Muscle of arm (tissue), 12 donors: ENCODE data around the gene PEX11G. TPM values are rescaled to one million over a fixed set of nuclear protein-coding genes. Genes with fewer than 3 reads are reported as not detected.
"Not testable (repeated sequence)": the region's sequence is repeated elsewhere in the genome, so short reads cannot be mapped to it uniquely, and the experiment has no call there.

ENCODE experiments used
- DNase-seq: peaks from one replicate; pipeline ENCODE4 v3.0.0-alpha.2; 2013
- polyA plus RNA-seq, 12 donors: library from polyadenylated mRNA; unstranded; fragments of 120-200 nt; gene quantifications; one replicate each; pipeline ENCODE4 v1.2.1, GENCODE V29; 2013; ENCODE audit not compliant: insufficient read length in 12 of 12

Gene PEX11G
- polyA plus RNA-seq, 12 donors, result 1.9 to 3.1 (median 2.3) TPM; not detected in 2

DNA sequence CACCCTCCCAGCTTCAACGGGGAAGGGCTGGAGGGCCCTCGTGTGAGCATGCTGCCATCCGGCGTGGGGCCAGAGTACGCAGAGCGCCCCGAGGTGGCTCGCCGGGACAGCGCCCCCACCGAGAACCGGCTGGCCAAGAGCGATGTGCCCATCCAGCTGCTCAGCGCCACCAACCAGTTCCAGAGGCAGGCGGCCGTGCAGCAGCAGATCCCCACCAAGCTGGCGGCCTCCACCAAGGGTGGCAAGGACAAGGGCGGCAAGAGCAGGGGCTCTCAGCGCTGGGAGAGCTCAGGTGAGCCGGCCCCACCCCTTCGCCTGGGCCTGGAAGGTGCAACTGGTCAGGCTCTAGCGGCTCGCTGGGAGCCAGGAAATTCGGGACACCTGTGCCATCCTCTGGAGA lies 20.0 kb downstream of the PEX11G start:
- DNase-seq, result no peak

DNA sequence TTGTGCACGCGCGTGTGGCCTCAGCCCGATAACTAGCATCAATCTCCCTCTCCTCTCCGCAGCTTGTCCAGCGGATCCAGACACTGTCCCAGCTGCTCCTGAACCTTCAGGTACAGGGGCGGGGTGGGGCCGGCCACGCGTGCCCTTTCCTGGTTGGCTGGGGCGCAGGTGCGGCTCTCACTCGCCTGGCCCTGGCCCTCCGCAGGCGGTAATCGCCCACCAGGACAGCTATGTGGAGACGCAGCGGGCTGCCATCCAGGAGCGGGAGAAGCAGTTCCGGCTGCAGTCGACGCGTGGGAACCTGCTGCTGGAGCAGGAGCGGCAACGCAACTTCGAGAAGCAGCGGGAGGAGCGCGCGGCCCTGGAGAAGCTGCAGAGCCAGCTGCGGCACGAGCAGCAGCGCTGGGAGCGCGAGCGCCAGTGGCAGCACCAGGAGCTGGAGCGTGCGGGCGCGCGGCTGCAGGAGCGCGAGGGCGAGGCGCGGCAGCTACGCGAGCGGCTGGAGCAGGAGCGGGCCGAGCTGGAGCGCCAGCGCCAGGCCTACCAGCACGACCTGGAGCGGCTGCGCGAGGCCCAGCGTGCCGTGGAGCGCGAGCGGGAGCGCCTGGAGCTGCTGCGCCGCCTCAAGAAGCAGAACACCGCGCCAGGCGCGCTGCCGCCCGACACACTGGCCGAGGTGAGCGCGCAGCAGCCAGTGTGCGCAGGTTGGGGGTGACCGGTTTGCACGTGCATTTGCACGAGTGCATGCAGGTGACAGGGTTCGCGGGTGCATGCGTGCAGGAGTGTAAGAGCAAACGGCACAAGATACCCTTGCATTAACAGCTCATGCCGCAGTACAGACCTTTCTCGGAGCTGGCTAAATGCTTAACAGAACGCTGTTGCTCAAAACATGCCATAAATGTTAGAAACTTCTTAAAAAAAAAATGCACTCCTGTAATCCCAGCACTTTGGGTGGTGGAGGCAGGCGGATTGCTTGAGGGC lies 21.5 kb downstream of the PEX11G start:
- no peak for DNase-seq

DNA sequence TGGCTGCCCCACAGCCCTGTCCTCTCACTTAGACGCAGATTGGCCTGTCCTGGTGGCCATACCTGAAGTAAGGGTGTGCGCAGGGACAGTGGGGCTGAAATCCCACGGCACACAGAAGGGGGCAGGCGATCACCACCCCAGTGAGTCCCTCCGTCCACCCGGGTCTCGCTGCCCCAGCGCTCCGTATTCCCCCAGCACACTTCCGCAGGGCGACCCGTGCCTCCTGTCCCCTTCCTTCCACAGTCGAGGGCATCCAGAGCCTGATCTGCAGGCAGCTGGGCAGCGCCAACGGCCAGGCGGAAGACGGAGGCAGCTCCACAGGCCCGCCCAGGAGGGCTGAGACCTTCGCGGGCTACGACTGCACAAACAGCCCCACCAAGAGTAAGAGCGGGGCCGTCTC lies 25.3 kb downstream of the PEX11G start:
- DNase-seq, result no peak

DNA sequence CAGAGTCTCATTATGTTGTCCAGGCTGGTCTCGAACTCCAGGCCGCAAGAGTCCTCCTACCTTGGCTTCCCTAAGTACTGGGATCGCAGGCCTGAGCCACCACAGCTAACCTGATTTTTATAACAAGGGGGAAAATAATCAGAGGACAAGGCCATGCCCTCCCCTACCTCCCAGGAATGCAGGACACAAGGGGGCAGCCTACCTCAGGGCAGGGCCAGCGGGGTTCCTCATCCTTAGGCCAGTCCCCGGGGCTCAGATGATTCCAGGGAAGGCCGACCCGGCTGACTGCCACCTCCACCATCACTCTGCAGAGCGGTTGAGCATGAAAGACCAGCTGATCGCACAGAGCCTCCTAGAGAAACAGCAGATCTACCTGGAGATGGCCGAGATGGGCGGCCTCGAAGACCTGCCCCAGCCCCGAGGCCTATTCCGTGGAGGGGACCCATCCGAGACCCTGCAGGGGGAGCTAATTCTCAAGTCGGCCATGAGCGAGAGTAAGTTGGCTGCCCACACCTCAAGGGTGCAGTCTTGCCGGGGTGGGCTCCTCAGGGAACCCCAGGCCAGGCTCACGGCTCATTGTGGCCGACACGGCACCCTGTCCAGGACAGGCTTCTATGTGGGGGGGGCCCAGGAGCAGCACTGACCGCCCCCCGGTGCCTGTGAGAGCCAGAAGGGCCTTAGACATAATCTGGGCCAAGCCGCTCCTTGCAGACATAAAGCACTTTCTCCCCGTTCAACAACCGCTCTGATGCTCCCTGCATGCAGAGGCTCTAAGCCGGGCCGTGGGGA lies 26.8 kb downstream of the PEX11G start:
- no peak for DNase-seq

DNA sequence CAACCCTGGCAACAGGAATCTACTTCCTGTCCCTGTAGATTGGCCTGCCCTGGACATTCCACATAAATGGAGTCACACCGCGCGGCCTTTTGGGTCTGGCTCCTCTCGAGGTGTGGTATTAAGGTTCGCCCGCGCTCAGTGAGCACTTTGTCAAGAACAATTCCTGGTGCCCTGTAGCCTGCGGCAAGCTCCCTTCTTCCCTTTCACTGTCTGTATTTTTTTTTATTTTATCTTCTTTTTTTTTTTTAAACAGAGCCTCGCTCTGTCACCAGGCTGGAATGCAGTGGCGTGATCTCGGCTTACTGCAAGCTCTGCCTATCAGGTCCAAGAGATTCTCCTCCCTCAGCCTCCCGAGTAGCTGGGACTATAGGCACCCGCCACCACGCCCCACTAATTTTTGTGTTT lies 28.3 kb downstream of the PEX11G start:
- no peak for DNase-seq

GRCh38 chr19:7459773-7460172 lies 29.1 kb downstream of the PEX11G start:
- DNase-seq, result no peak

GRCh38 chr19:7458675-7459074 lies 30.2 kb downstream of the PEX11G start:
- DNase-seq, result no peak

- DNase-seq, result no peak
These were observed 31.8 kb downstream of the PEX11G start for GRCh38 chr19:7456964-7457541.

DNA sequence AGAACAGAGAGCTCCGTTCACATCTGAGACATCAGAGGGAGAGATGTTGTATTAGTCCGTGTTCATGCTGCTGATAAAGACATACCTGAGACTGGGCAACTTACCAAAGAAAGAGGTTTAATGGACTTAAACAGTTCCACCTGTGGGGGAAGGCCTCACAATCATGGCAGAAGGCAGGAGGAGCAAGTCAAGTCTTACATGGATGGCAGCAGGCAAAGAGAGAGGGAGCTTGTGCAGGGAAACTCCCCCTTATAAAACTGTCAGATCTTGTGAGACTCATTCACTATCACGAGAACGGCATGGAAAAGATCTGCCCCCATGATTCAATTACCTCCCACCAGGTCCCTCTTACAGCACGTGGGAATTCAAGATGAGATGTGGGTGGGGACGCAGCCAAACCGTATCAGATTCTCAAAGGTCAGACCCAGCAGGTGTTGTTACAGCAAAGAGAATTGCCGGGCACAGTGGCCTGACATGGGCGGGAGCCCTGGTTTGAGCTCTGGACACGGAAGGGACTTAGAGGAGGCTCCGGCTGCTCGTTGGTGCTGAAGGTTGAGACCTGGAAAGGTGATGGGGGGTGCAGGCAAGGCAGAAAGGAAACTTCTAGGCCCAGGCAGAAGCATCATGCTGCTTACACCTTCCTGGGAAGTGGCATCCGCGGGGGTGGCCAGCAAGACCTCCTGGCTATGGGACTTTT lies 33.1 kb downstream of the PEX11G start:
- DNase-seq, result no peak

DNA sequence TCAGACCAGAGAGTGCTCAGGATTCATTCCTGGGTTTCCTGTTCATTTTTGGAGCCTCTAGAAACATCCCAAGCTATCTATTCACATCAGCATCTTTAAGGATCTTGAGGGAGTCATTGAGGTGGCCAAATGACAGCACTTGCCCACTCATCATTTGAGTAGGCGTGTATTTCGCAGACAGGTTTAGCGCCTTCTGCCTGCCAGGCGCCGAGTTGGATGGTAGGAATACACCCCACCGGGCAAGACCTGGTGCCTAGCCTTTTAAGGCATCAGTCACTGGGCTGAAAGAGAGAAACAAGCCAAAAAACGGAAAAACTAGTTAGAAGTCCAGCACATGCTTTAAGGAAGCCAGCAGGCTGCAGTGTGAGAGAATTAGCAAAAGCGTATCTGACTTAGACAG lies 33.8 kb downstream of the PEX11G start:
- no peak for DNase-seq

DNA sequence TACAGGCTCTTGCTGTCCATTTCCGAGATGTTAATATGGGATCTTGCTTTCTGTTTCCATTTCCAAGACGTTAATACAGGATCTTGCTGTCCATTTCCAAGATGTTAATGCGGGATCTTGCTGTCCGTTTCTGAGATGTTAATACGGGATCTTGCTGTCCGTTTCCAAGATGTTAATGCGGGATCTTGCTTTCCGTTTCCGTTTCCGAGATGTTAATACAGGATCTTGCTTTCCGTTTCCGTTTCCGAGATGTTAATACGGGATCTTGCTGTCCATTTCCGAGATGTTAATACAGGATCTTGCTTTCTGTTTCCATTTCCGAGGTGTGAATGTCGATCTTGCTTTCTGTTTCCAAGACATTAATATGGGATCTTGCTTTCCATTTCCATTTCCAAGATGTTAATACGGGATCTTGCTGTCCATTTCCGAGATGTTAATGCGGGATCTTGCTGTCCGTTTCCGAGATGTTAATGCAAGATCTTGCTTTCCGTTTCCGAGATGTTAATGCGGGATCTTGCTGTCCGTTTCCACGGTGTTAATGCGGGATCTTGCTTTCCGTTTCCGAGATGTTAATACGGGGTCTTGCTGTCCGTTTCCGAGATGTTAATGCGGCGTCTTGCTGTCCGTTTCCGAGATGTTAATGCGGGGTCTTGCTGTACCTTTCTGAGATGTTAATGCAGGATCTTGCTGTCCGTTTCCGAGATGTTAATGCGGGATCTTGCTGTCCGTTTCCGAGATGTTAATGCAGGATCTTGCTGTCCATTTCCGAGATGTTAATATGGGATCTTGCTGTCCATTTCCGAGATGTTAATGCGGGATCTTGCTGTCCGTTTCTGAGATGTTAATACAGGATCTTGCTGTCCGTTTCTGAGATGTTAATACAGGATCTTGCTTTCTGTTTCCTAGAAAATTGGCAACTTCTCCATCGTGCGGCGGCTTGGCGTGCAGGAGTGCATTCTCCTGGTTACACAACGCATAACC lies 38.3 kb downstream of the PEX11G start:
- DNase-seq, result peak; percentile 32

DNA sequence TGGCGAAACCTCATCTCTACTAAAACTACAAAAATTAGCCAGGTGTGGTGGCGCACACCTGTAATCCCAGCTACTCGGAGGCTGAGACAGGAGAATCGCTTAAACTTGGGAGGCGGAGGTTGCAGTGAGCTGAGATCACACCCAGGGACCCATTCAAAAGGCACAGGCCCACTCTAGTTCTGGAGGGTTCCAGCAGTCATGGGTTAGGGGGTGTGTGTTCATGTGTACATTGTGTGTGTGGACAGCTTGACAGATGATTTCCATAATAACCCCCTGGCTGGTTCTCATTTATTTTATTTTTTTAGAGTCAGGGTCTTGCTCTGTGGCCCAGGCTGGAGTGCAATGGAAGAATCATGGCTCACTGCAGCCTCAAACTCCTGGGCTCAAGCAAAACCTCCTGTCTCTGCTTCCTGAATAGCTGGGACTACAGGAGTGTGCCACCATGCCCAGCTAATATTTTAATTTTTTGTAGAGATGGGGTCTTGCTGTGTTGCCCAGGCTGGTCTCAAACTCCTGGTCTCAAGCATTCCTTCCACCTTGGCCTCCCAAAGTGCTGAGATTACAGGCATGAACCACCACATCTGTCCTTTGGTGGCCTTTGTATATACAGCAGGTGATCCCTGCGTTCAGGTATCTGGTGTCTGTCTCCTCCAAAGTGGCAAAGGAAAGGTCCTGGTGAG lies 39.3 kb downstream of the PEX11G start:
- DNase-seq, result not testable (repeated sequence)

DNA sequence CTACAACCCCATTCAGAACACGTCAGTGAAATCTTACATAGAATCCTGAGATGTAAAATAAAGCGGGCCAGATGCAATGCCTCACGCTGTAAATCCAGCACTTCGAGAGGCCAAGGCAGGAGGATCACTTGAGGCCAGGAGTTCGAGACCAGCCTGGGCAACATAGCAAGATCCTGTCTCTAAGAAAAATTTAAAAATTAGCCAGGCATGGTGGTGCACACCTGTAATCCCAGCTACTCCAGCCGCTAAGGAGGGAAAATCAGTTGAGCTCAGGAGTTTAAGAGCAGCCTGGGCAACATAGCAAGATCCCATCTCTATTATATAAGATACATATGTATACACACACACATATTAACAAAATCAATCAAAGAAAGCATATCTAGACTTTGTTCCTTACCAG lies 41.2 kb downstream of the PEX11G start:
- no peak for DNase-seq

- DNase-seq, result no peak
These were observed 43.7 kb downstream of the PEX11G start for GRCh38 chr19:7445104-7445503.

- no peak for DNase-seq
These were observed 44.8 kb downstream of the PEX11G start for GRCh38 chr19:7444042-7444441.

- DNase-seq, result peak; percentile 25
These were observed 46.4 kb downstream of the PEX11G start for GRCh38 chr19:7442423-7442822.

GRCh38 chr19:7441468-7442146 lies 47.2 kb downstream of the PEX11G start:
- DNase-seq, result no peak

- no peak for DNase-seq
These were observed 48.5 kb downstream of the PEX11G start for GRCh38 chr19:7440188-7440975.
